H1 (cell line): ENCODE measurements around the gene DPH6.

Source experiments
- ATF2 ChIP-seq: IDR thresholded peaks from 2 replicates; pipeline ENCODE4 v1.6.1; 2012; ENCODE audit warnings: low read length, inconsistent platforms
- ATF3 ChIP-seq: IDR thresholded peaks from 2 replicates; pipeline ENCODE4 v1.6.1; 2011; ENCODE audit warnings: low read depth, mild to moderate bottlenecking, low read length; ENCODE audit not compliant: insufficient read depth
- CTCF ChIP-seq, 3 experiments: IDR thresholded peaks; 1 replicate in 2 of 3; 2 replicates in 1 of 3; pipeline versions ENCODE4 v1.5.1 to v1.6.1; 2011; ENCODE audit warnings: low read length in 3 of 3, mild to moderate bottlenecking in 3 of 3, inconsistent platforms in 2 of 3, low read depth in 1 of 3, moderate library complexity in 1 of 3; ENCODE audit not compliant: insufficient read depth in 1 of 3; ENCODE audit errors: control extremely low read depth in 1 of 3
- EGR1 ChIP-seq: IDR thresholded peaks from 2 replicates; pipeline ENCODE4 v1.6.1; 2011; ENCODE audit warnings: low read depth, low read length, borderline replicate concordance
- EZH2 ChIP-seq: fragments of 200-600 bp; sonication (generic); IDR thresholded peaks from 2 replicates; pipeline ENCODE4 v1.7.1; 2012; ENCODE audit warnings: low read depth, mild to moderate bottlenecking, moderate library complexity, low read length, inconsistent platforms; ENCODE audit not compliant: severe bottlenecking
- HDAC6 ChIP-seq: IDR thresholded peaks from one replicate; pipeline ENCODE4 v1.7.1; 2012; ENCODE audit warnings: low read depth, mild to moderate bottlenecking, inconsistent platforms, low read length, moderate library complexity
- MAFK ChIP-seq: IDR thresholded peaks from 2 replicates; pipeline ENCODE4 v1.6.1; 2012; ENCODE audit warnings: low read depth, mild to moderate bottlenecking, improper control_type of control experiment, low read length
- POLR2A ChIP-seq, 2 experiments: IDR thresholded peaks; 1 replicate in 1 of 2; 2 replicates in 1 of 2; pipeline ENCODE4 v1.6.1; 2011; ENCODE audit warnings: low read depth in 2 of 2, low read length in 2 of 2, mild to moderate bottlenecking in 2 of 2; ENCODE audit errors: control extremely low read depth in 1 of 2
- POLR2AphosphoS5 ChIP-seq: IDR thresholded peaks from 2 replicates; pipeline ENCODE4 v1.6.1; 2011; ENCODE audit warnings: low read depth, low read length
- SP4 ChIP-seq: IDR thresholded peaks from 2 replicates; pipeline ENCODE4 v1.6.1; 2012; ENCODE audit warnings: low read length, inconsistent platforms
- ZNF274 ChIP-seq: IDR thresholded peaks from 2 replicates; pipeline ENCODE4 v1.7.0; 2012; ENCODE audit warnings: low read length, borderline replicate concordance; ENCODE audit errors: extremely low read depth
- TF ChIP-seq, protein P1 (sequence below): IDR thresholded peaks from 2 replicates; pipeline ENCODE4 v1.6.1; 2012; ENCODE audit warnings: inconsistent platforms

GRCh38 chr15:35547775-35548364 is 1.9 kb upstream of the DPH6 start:
- TF ChIP-seq POLR2AphosphoS5 (peak; percentile 56; the same call in 1 of the 2 replicates), EZH2 (no peak), SP4 (no peak), ATF2 (no peak), EGR1 (no peak), CTCF (IDR thresholded peaks at IDR 0.05; ENCODE audit: control extremely low read depth in 1 of 3, insufficient read depth in 1 of 3, low read depth in 1 of 3, low read length in 3 of 3) (no peak), ZNF274 (no peak), POLR2A (IDR thresholded peaks at IDR 0.05; ENCODE audit: control extremely low read depth in 1 of 2, low read depth in 2 of 2, low read length in 2 of 2) (peak in 1 of 2 experiments; percentile 39; a peak in 1 of 3 replicates), HDAC6 (no peak), ATF3 (no peak), MAFK (no peak)
- TF ChIP-seq, protein P1, sequence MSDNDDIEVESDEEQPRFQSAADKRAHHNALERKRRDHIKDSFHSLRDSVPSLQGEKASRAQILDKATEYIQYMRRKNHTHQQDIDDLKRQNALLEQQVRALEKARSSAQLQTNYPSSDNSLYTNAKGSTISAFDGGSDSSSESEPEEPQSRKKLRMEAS: peak; percentile 55
